Hindlimb muscle (tissue), 1 donor: ENCODE measurements around the gene CPED1. TPM values are rescaled to one million over a fixed set of nuclear protein-coding genes. Genes with fewer than 3 reads are reported as not detected.
"Not testable (repeated sequence)": the region's sequence is repeated elsewhere in the genome, so short reads cannot be mapped to it uniquely, and the experiment has no call there.

ENCODE experiments used
- DNase-seq: peaks from one replicate; pipeline ENCODE4 v3.0.0-alpha.2; 2013
- polyA plus RNA-seq: library from polyadenylated mRNA; unstranded; fragments of 120-200 nt; gene quantifications from one replicate; pipeline ENCODE4 v1.2.1, GENCODE V29; 2013; ENCODE audit not compliant: insufficient read length

Gene CPED1
- polyA plus RNA-seq, 1 donor, result 8.2 TPM

GRCh38 chr7:121073463-121074099 lies 85.1 kb downstream of the CPED1 start:
- no peak for DNase-seq

GRCh38 chr7:121075424-121075841 lies 86.9 kb downstream of the CPED1 start:
- not testable (repeated sequence) for DNase-seq

GRCh38 chr7:121075952-121076349 lies 87.4 kb downstream of the CPED1 start:
- no peak for DNase-seq

- no peak for DNase-seq
Measured at GRCh38 chr7:121076350-121077164, 88.0 kb downstream of the CPED1 start.

- DNase-seq, result no peak
Measured at GRCh38 chr7:121077165-121077630, 88.7 kb downstream of the CPED1 start.

GRCh38 chr7:121078701-121079227 lies 90.3 kb downstream of the CPED1 start:
- DNase-seq, result no peak

GRCh38 chr7:121079425-121080169 lies 91.1 kb downstream of the CPED1 start:
- no peak for DNase-seq

GRCh38 chr7:121080257-121080912 lies 91.9 kb downstream of the CPED1 start:
- DNase-seq, result no peak

- DNase-seq, result no peak
Measured at GRCh38 chr7:121080913-121081326, 92.4 kb downstream of the CPED1 start.

- peak; percentile 68 for DNase-seq
Measured at GRCh38 chr7:121081327-121081936, 92.9 kb downstream of the CPED1 start.

- no peak for DNase-seq
Measured at GRCh38 chr7:121082400-121083101, 94.0 kb downstream of the CPED1 start.

GRCh38 chr7:121083138-121083789 lies 94.8 kb downstream of the CPED1 start:
- DNase-seq, result no peak

GRCh38 chr7:121083790-121084251 lies 95.3 kb downstream of the CPED1 start:
- no peak for DNase-seq

- DNase-seq, result no peak
Measured at GRCh38 chr7:121084256-121084655, 95.7 kb downstream of the CPED1 start.

- no peak for DNase-seq
Measured at GRCh38 chr7:121084748-121085336, 96.3 kb downstream of the CPED1 start.

- DNase-seq, result no peak
Measured at GRCh38 chr7:121085922-121086321, 97.4 kb downstream of the CPED1 start.

GRCh38 chr7:121088870-121089269 lies 100.4 kb downstream of the CPED1 start:
- DNase-seq, result no peak

GRCh38 chr7:121094829-121095228 lies 106.3 kb downstream of the CPED1 start:
- no peak for DNase-seq

- DNase-seq, result no peak
Measured at GRCh38 chr7:121097577-121097976, 109.1 kb downstream of the CPED1 start.

GRCh38 chr7:121099572-121099971 lies 111.1 kb downstream of the CPED1 start:
- no peak for DNase-seq
